GM23338 (cell line): ENCODE data around the gene SLC12A7. TPM values are rescaled to one million over a fixed set of nuclear protein-coding genes. Genes with fewer than 3 reads are reported as not detected.

Experiments
- ATAC-seq: fragments of 200-7000 bp; cut with Tn5 transposase; 3 replicates; pipeline ENCODE4 v1.9.1; 2020
- DNase-seq: peaks from one replicate; pipeline ENCODE4 v3.0.0-alpha.2; 2015; ENCODE audit warnings: low spot score
- H2AFZ ChIP-seq: fragments of 200-600 bp; sonication (generic); 2 replicates; pipeline ENCODE4 v1.8.0; 2016; ENCODE audit warnings: antibody characterized with exemption, mild to moderate bottlenecking, moderate library complexity
- H3F3A ChIP-seq: fragments of 200-600 bp; sonication (generic); replicated peaks from 2 replicates; pipeline ENCODE4 v1.8.0; 2017; ENCODE audit warnings: antibody characterized with exemption, mixed run types, low read depth
- H3K27ac ChIP-seq: fragments of 200-600 bp; sonication (generic); 2 replicates; pipeline ENCODE4 v1.6.1; 2016; ENCODE audit warnings: low read depth
- H3K27me3 ChIP-seq: fragments of 200-600 bp; sonication (generic); 2 replicates; pipeline ENCODE4 v1.8.0; 2016; ENCODE audit warnings: mild to moderate bottlenecking, mixed run types, moderate library complexity; ENCODE audit not compliant: insufficient read depth
- H3K36me3 ChIP-seq: fragments of 200-600 bp; sonication (generic); 2 replicates; pipeline ENCODE4 v1.8.0; 2016; ENCODE audit warnings: mild to moderate bottlenecking; ENCODE audit not compliant: insufficient read depth
- H3K4me1 ChIP-seq: fragments of 200-600 bp; sonication (generic); 2 replicates; pipeline ENCODE4 v1.8.0; 2016; ENCODE audit warnings: mild to moderate bottlenecking, moderate library complexity; ENCODE audit not compliant: insufficient read depth
- H3K4me2 ChIP-seq: fragments of 200-600 bp; sonication (generic); 2 replicates; pipeline ENCODE4 v1.7.1; 2017; ENCODE audit warnings: mixed run types
- H3K4me3 ChIP-seq: fragments of 200-600 bp; sonication (generic); 2 replicates; pipeline ENCODE4 v1.6.1; 2016; ENCODE audit warnings: mixed run types
- H3K79me2 ChIP-seq: fragments of 200-600 bp; sonication (generic); replicated peaks from 2 replicates; pipeline ENCODE4 v1.8.0; 2017; ENCODE audit warnings: mild to moderate bottlenecking; ENCODE audit not compliant: insufficient read depth
- H3K9me2 ChIP-seq: fragments of 200-600 bp; sonication (generic); 2 replicates; pipeline ENCODE4 v1.8.0; 2017; ENCODE audit not compliant: insufficient read depth
- H4K20me1 ChIP-seq: fragments of 200-600 bp; sonication (generic); replicated peaks from 2 replicates; pipeline ENCODE4 v1.8.0; 2017; ENCODE audit warnings: mild to moderate bottlenecking; ENCODE audit not compliant: insufficient read depth
- H3K27ac Mint-ChIP-seq: 2 replicates; pipeline ENCODE4 v1.8.0; 2020; ENCODE audit warnings: inconsistent platforms, mild to moderate bottlenecking, moderate library complexity, mixed read lengths
- H3K27me3 Mint-ChIP-seq: 3 replicates; pipeline ENCODE4 v1.8.0; 2022; ENCODE audit warnings: low read depth, mild to moderate bottlenecking, moderate library complexity, mixed read lengths, inconsistent platforms; ENCODE audit not compliant: insufficient read depth, poor library complexity
- H3K36me3 Mint-ChIP-seq: 3 replicates; pipeline ENCODE4 v1.8.0; 2021; ENCODE audit warnings: low read depth, mild to moderate bottlenecking, inconsistent platforms, moderate library complexity, mixed read lengths
- H3K4me1 Mint-ChIP-seq: 3 replicates; pipeline ENCODE4 v1.8.0; 2020; ENCODE audit warnings: mild to moderate bottlenecking, inconsistent platforms, mixed read lengths
- H3K4me3 Mint-ChIP-seq: 3 replicates; pipeline ENCODE4 v1.8.0; 2021; ENCODE audit warnings: moderate library complexity, mild to moderate bottlenecking, inconsistent platforms, mixed read lengths
- H3K9me3 Mint-ChIP-seq: 3 replicates; pipeline ENCODE4 v1.8.0; 2020; ENCODE audit warnings: moderate library complexity, mild to moderate bottlenecking, inconsistent platforms, mixed read lengths
- CREB1 ChIP-seq: fragments of 250-450 bp; sonication (Bioruptor Pico); IDR thresholded peaks from 2 replicates; pipeline ENCODE4 v1.5.0; 2020; ENCODE audit warnings: low read depth, mild to moderate bottlenecking, moderate library complexity
- CTCF ChIP-seq, 2 experiments: fragments of 200-600 bp in 1 of 2; sonication (generic) in 1 of 2; conservative IDR thresholded peaks; 2 replicates each; pipeline versions ENCODE4 v1.5.1 to v1.6.1; 2016 to 2017; ENCODE audit warnings: antibody characterized with exemption in 2 of 2, low read depth in 2 of 2, mild to moderate bottlenecking in 2 of 2, moderate library complexity in 1 of 2
- ETS1 ChIP-seq: IDR thresholded peaks from 2 replicates; pipeline ENCODE4 v1.6.1; 2016; ENCODE audit warnings: antibody characterized with exemption
- EZH2 ChIP-seq: fragments of 200-600 bp; sonication (generic); IDR thresholded peaks from one replicate; pipeline ENCODE4 v1.8.0; 2017; ENCODE audit warnings: antibody characterized with exemption, mild to moderate bottlenecking, low read depth; ENCODE audit not compliant: unreplicated experiment
- EZH2phosphoT487 ChIP-seq: fragments of 200-600 bp; sonication (generic); IDR thresholded peaks from one replicate; pipeline ENCODE4 v1.8.1; 2018; ENCODE audit warnings: antibody characterized with exemption; ENCODE audit not compliant: unreplicated experiment
- JUNB ChIP-seq: IDR thresholded peaks from one replicate; pipeline ENCODE4 v1.6.1; 2016; ENCODE audit warnings: antibody characterized with exemption; ENCODE audit not compliant: unreplicated experiment
- NANOG ChIP-seq: IDR thresholded peaks from 2 replicates; pipeline ENCODE4 v1.6.1; 2016; ENCODE audit warnings: antibody characterized with exemption, borderline replicate concordance
- POLR2AphosphoS5 ChIP-seq: IDR thresholded peaks from 2 replicates; pipeline ENCODE4 v1.6.1; 2016; ENCODE audit warnings: antibody characterized with exemption, low read depth
- STAT1 ChIP-seq: IDR thresholded peaks from one replicate; pipeline ENCODE4 v1.6.1; 2016; ENCODE audit warnings: antibody characterized with exemption; ENCODE audit not compliant: unreplicated experiment
- ZNF114 ChIP-seq: fragments of 250-450 bp; sonication (Bioruptor Pico); IDR thresholded peaks from 2 replicates; pipeline ENCODE4 v1.5.0; 2020; ENCODE audit warnings: mild to moderate bottlenecking, moderate library complexity
- ZNF331 ChIP-seq: fragments of 250-450 bp; sonication (Bioruptor Pico); IDR thresholded peaks from 2 replicates; pipeline ENCODE4 v1.5.0; 2020; ENCODE audit warnings: low read depth, mild to moderate bottlenecking, moderate library complexity
- polyA plus RNA-seq: library from polyadenylated mRNA; unstranded; fragments of >200 nt; fragmentation: Nextera tagmentation; extraction: Ambion mirVana; gene quantifications from 2 replicates; pipeline ENCODE4 v1.2.1, GENCODE V29; 2016
- total RNA-seq: library from RNA; depleted of rRNA; stranded (reverse); fragments of >200 nt; shearing (Covaris generic); gene quantifications from 2 replicates; pipeline ENCODE4 v1.2.3, GENCODE V29; 2014

Gene SLC12A7
- total and polyA plus RNA-seq, 2 experiments from 2014 or later = 7.4 to 32.2 TPM

- no peak overlapping the region for H3K27ac ChIP-seq
- H3K27me3 Mint-ChIP-seq = peaks cover 2% of the 10 kb centered on the region
- no peaks in the 10 kb centered on the region; the same call in 1 of the 2 replicates for H4K20me1 ChIP-seq
- H3K27ac Mint-ChIP-seq = no peak overlapping the region
- H3K9me3 Mint-ChIP-seq = no peaks in the 10 kb centered on the region
- no peaks in the 10 kb centered on the region for H3K36me3 ChIP-seq
- no peak overlapping the region for H3K4me2 ChIP-seq
- H3K4me3 Mint-ChIP-seq = no peak overlapping the region
- no peaks in the 10 kb centered on the region for H3K79me2 ChIP-seq
- H3K9me2 ChIP-seq = no peaks in the 10 kb centered on the region
- H2AFZ ChIP-seq = no peak overlapping the region
- TF ChIP-seq STAT1 (no peak), ZNF331 (CRISPR knock-in tag) (no peak), EZH2phosphoT487 (no peak), CTCF (conservative IDR thresholded peaks at IDR 0.05; ENCODE audit: low read depth in 2 of 2) (no peak)
- no peaks in the 10 kb centered on the region for H3K27me3 ChIP-seq
- DNase-seq = peak; percentile 2
- H3K4me1 ChIP-seq = no peaks in the 10 kb centered on the region
- no peak for ATAC-seq
- H3K36me3 Mint-ChIP-seq = peaks cover 19% of the 10 kb centered on the region
- H3K4me1 Mint-ChIP-seq = no peaks in the 10 kb centered on the region
- H3F3A ChIP-seq = no peaks in the 10 kb centered on the region
- H3K4me3 ChIP-seq = no peak overlapping the region
Observed at GRCh38 chr5:1057485-1058082, 54.3 kb downstream of the SLC12A7 start.

- H3K36me3 Mint-ChIP-seq = peaks cover 20% of the 10 kb centered on the region
- no peak overlapping the region for H3K4me3 Mint-ChIP-seq
- no peak overlapping the region for H3K27ac ChIP-seq
- H3K27me3 ChIP-seq = no peaks in the 10 kb centered on the region
- no peak for ATAC-seq
- no peaks in the 10 kb centered on the region; the same call in 1 of the 2 replicates for H4K20me1 ChIP-seq
- no peaks in the 10 kb centered on the region for H3K9me2 ChIP-seq
- H3K4me3 ChIP-seq = no peak overlapping the region
- H2AFZ ChIP-seq = no peak overlapping the region
- no peaks in the 10 kb centered on the region for H3K36me3 ChIP-seq
- no peak overlapping the region for H3K27ac Mint-ChIP-seq
- DNase-seq = no peak
- no peaks in the 10 kb centered on the region for H3K4me1 Mint-ChIP-seq
- no peaks in the 10 kb centered on the region for H3F3A ChIP-seq
- H3K4me2 ChIP-seq = no peak overlapping the region
- no peaks in the 10 kb centered on the region; the same call in 2 of the 3 replicates for H3K9me3 Mint-ChIP-seq
- peaks cover 7% of the 10 kb centered on the region for H3K27me3 Mint-ChIP-seq
- no peaks in the 10 kb centered on the region for H3K79me2 ChIP-seq
- no peaks in the 10 kb centered on the region for H3K4me1 ChIP-seq
- TF ChIP-seq CREB1 (CRISPR knock-in tag) = no peak
- TF ChIP-seq POLR2AphosphoS5 = no peak
- no peak for TF ChIP-seq ZNF331 (CRISPR knock-in tag)
- TF ChIP-seq NANOG = no peak
- TF ChIP-seq ZNF114 (CRISPR knock-in tag) = no peak
- TF ChIP-seq JUNB = no peak
- TF ChIP-seq EZH2 = no peak
- TF ChIP-seq ETS1 = no peak
- no peak for TF ChIP-seq EZH2phosphoT487
- no peak for TF ChIP-seq CTCF (conservative IDR thresholded peaks at IDR 0.05; ENCODE audit: low read depth in 2 of 2)
Observed at GRCh38 chr5:1056611-1057484, 55.0 kb downstream of the SLC12A7 start.
